Smooth muscle cell (in vitro differentiated cells): Measurements from ENCODE around the gene ACKR4. TPM values are rescaled to one million over a fixed set of nuclear protein-coding genes. Genes with fewer than 3 reads are reported as not detected.
A peak's percentile ranks its signal among the peaks of the same experiment; 100 is the strongest.

Experiments
- DNase-seq: peaks from one replicate; lab custom pipeline; 2025; ENCODE audit not compliant: unreplicated experiment; lab: John Stamatoyannopoulos, UW
- H2AFZ ChIP-seq: fragments of 200-600 bp; sonication (generic); 2 replicates; pipeline ENCODE4 v1.6.0; 2016; ENCODE audit warnings: antibody characterized with exemption, low read depth, mild to moderate bottlenecking
- H3F3A ChIP-seq: fragments of 200-600 bp; sonication (generic); 2 replicates; pipeline ENCODE4 v1.6.0; 2017; ENCODE audit warnings: antibody characterized with exemption, low read depth
- H3K27ac ChIP-seq: fragments of 200-600 bp; sonication (generic); 2 replicates; pipeline ENCODE4 v1.5.1; 2016; ENCODE audit warnings: low read depth, mild to moderate bottlenecking
- H3K27me3 ChIP-seq: fragments of 200-600 bp; sonication (generic); 2 replicates; pipeline ENCODE4 v1.6.1; 2016; ENCODE audit warnings: low read depth, mild to moderate bottlenecking
- H3K36me3 ChIP-seq: fragments of 200-600 bp; sonication (generic); 2 replicates; pipeline ENCODE4 v1.5.1; 2016; ENCODE audit warnings: low read depth
- H3K4me1 ChIP-seq: fragments of 200-600 bp; sonication (generic); 2 replicates; pipeline ENCODE4 v1.5.1; 2016; ENCODE audit warnings: low read depth
- H3K4me2 ChIP-seq: fragments of 200-600 bp; sonication (generic); 2 replicates; pipeline ENCODE4 v1.6.0; 2016; ENCODE audit warnings: mild to moderate bottlenecking
- H3K4me3 ChIP-seq: fragments of 200-600 bp; sonication (generic); 2 replicates; pipeline ENCODE4 v1.5.1; 2016; ENCODE audit warnings: mild to moderate bottlenecking
- H3K79me2 ChIP-seq: fragments of 200-600 bp; sonication (generic); 2 replicates; pipeline ENCODE4 v1.6.0; 2016; ENCODE audit warnings: low read depth, mild to moderate bottlenecking
- H3K9ac ChIP-seq: fragments of 200-600 bp; sonication (generic); 2 replicates; pipeline ENCODE4 v1.6.0; 2016; ENCODE audit warnings: low read depth
- H3K9me3 ChIP-seq: fragments of 200-600 bp; sonication (generic); replicated peaks from 2 replicates; pipeline ENCODE4 v1.5.1; 2016; ENCODE audit warnings: low read depth
- H4K20me1 ChIP-seq: fragments of 200-600 bp; sonication (generic); 2 replicates; pipeline ENCODE4 v1.6.0; 2016; ENCODE audit warnings: low read depth
- WGBS: methylation state at CpG from one replicate; pipeline ENCODE4 v1.1.7; 2016; ENCODE audit warnings: low lambda C conversion rate; 5-methylcytosine and 5-hydroxymethylcytosine counted together
- polyA plus RNA-seq: library from polyadenylated mRNA; unstranded; fragments of >200 nt; fragmentation: Nextera tagmentation; extraction: Ambion mirVana; gene quantifications from 2 replicates; pipeline ENCODE4 v1.2.1, GENCODE V29; 2016
- total RNA-seq: library from RNA; depleted of rRNA; stranded (reverse); fragments of >200 nt; gene quantifications from 2 replicates; pipeline ENCODE4 v1.2.3, GENCODE V29; 2014
- TF ChIP-seq, protein P1 (sequence below): fragments of 200-600 bp; sonication (generic); IDR thresholded peaks from 2 replicates; pipeline ENCODE4 v1.5.1; 2017; ENCODE audit warnings: borderline replicate concordance, mild to moderate bottlenecking, antibody characterized with exemption; ENCODE audit not compliant: insufficient read depth, poor library complexity, severe bottlenecking

Gene ACKR4
- total and polyA plus RNA-seq, 2 experiments from 2014 or later: not detected

DNA sequence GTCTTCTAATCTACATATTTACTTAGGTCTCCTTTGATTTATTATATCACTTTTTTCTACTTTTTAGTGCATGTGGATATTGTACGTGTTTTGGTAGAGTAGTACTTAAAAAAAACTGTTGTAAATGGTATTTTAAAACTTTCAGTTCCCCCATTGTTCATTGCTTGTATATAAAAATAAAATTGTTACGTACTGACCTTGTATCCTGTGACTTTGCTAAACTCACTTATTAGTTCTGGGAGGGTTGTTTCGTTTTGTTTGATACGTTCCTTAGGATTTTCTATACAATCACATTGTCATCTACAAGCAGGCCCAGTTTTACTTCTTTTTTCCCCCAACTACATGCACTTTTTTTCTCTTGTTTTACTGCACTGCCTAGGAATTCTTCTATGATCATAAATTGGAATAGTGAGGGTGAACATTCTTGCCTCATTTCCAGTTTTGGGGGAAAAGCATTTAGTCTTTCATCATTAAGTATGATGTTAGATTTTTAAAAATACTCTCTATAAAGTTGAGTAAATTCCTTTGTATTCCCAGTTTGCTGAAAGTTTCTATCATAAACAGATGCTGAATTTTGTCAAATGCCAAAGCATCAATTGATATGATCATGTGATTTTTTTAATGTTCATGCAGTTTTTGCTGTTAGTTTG lies 33.5 kb upstream of the ACKR4 start:
- Histone ChIP-seq H3K27me3 (no peaks in the 10 kb centered on the region), H3K9ac (no peak overlapping the region), H3K4me2 (no peak overlapping the region), H3K36me3 (peaks cover 8% of the 10 kb centered on the region), H3F3A (no peaks in the 10 kb centered on the region), H3K4me1 (no peaks in the 10 kb centered on the region), H3K79me2 (no peaks in the 10 kb centered on the region), H3K27ac (no peak overlapping the region), H4K20me1 (no peaks in the 10 kb centered on the region), H2AFZ (no peak overlapping the region), H3K9me3 (no peaks in the 10 kb centered on the region), H3K4me3 (no peak overlapping the region)
- 93% methylated on average over 4 of the region's 4 CpGs for WGBS
- TF ChIP-seq, protein P1, sequence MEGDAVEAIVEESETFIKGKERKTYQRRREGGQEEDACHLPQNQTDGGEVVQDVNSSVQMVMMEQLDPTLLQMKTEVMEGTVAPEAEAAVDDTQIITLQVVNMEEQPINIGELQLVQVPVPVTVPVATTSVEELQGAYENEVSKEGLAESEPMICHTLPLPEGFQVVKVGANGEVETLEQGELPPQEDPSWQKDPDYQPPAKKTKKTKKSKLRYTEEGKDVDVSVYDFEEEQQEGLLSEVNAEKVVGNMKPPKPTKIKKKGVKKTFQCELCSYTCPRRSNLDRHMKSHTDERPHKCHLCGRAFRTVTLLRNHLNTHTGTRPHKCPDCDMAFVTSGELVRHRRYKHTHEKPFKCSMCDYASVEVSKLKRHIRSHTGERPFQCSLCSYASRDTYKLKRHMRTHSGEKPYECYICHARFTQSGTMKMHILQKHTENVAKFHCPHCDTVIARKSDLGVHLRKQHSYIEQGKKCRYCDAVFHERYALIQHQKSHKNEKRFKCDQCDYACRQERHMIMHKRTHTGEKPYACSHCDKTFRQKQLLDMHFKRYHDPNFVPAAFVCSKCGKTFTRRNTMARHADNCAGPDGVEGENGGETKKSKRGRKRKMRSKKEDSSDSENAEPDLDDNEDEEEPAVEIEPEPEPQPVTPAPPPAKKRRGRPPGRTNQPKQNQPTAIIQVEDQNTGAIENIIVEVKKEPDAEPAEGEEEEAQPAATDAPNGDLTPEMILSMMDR: no peak
- no peak for DNase-seq

DNA sequence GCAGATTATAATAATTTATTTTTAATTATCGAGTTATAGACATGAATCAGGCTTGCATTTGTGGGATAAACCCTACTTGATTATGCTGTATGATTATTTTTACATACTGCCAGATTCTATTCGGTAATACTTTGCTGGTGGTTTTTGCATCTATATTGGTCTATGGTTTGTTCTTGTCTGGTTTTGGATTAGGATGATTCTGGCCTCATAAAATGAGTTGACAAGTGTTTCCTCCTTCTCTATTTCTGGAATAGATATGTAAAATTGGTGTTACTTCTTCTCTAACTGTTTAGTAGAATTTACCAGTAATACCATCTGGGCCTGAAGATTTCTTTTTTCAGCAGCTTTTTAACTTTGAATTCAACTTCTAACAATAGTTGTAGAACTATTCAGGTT lies 33.0 kb upstream of the ACKR4 start:
- 97% methylated on average over 2 of the region's 2 CpGs for WGBS
- Histone ChIP-seq H4K20me1 (no peaks in the 10 kb centered on the region), H3K4me3 (no peak overlapping the region), H3K36me3 (peaks cover 8% of the 10 kb centered on the region), H3K4me2 (no peak overlapping the region), H3F3A (no peaks in the 10 kb centered on the region), H2AFZ (no peak overlapping the region), H3K27ac (no peak overlapping the region), H3K9me3 (no peaks in the 10 kb centered on the region), H3K9ac (no peak overlapping the region), H3K4me1 (no peaks in the 10 kb centered on the region), H3K27me3 (no peaks in the 10 kb centered on the region), H3K79me2 (no peaks in the 10 kb centered on the region)
- TF ChIP-seq, protein P1: no peak
- no peak for DNase-seq

DNA sequence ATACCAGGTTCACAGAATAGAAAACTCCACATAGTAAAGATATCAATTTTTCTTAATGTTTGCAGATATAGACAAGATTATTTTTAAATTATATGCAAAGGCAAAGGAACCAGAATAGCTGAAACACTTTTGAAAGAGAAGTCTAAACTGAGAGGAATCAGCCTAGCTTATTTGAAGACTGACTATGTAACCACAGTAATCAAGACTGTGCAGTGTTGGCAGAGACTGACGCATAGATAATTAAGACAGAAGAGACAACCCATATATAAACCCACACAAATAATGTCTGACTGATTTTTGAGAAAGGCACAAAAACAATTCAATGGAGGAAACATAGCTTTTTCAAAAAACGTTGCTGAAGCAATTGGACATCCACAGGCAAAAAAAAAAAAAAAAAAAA lies 28.6 kb upstream of the ACKR4 start:
- Histone ChIP-seq H3K9ac (no peak overlapping the region), H3F3A (no peaks in the 10 kb centered on the region), H3K9me3 (no peaks in the 10 kb centered on the region), H3K4me1 (no peaks in the 10 kb centered on the region), H2AFZ (no peak overlapping the region), H3K27ac (no peak overlapping the region), H3K4me3 (no peak overlapping the region), H3K36me3 (peaks cover 9% of the 10 kb centered on the region), H3K4me2 (no peak overlapping the region), H4K20me1 (no peaks in the 10 kb centered on the region), H3K27me3 (no peaks in the 10 kb centered on the region), H3K79me2 (no peaks in the 10 kb centered on the region)
- TF ChIP-seq, protein P1: no peak
- no peak for DNase-seq
- 82% methylated on average over 2 of the region's 2 CpGs for WGBS

DNA sequence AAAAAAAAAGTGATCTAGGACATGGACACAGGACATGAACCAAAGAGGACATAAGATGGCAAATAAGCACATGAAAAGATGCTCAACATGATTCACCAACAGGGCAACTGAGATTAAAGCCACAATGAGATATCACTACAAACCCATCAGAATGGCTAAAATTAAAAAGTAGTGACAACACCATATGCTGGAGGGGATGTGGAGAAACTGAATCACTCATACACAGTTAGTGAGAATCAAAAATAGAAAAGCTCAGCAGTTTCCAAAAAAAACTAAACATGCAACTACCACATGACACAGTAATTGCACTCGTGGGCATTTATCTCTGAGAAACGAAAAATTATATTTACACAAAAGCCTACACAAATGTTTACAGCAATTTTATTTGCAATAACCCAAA lies 27.9 kb upstream of the ACKR4 start:
- H3K79me2 ChIP-seq: no peaks in the 10 kb centered on the region
- H3K36me3 ChIP-seq: peaks cover 9% of the 10 kb centered on the region
- 50% methylated on average over 2 of the region's 2 CpGs for WGBS
- H3F3A ChIP-seq: no peaks in the 10 kb centered on the region
- no peaks in the 10 kb centered on the region for H3K9me3 ChIP-seq
- H3K4me2 ChIP-seq: no peak overlapping the region
- H3K9ac ChIP-seq: no peak overlapping the region
- DNase-seq: no peak
- no peaks in the 10 kb centered on the region for H4K20me1 ChIP-seq
- no peaks in the 10 kb centered on the region for H3K4me1 ChIP-seq
- no peaks in the 10 kb centered on the region for H3K27me3 ChIP-seq
- H2AFZ ChIP-seq: no peak overlapping the region
- no peak overlapping the region for H3K4me3 ChIP-seq
- TF ChIP-seq, protein P1: no peak
- H3K27ac ChIP-seq: peak overlapping the region; percentile 34
